GM19035 (cell line): Measurements from ENCODE around the gene CARHSP1.
"Not testable (repeated sequence)": the region's sequence is repeated elsewhere in the genome, so short reads cannot be mapped to it uniquely, and the experiment has no call there.

Experiments used
- ATAC-seq: cut with Tn5 transposase; IDR thresholded peaks from one replicate; pipeline ENCODE4 v1.9.1; 2021; ENCODE audit not compliant: unreplicated experiment

The CARHSP1 gene

GRCh38 chr16:8893976-8894690 lies 25.3 kb upstream of the CARHSP1 start:
- no peak for ATAC-seq

- ATAC-seq = no peak
Measured at GRCh38 chr16:8893426-8893825, 24.6 kb upstream of the CARHSP1 start.

DNA sequence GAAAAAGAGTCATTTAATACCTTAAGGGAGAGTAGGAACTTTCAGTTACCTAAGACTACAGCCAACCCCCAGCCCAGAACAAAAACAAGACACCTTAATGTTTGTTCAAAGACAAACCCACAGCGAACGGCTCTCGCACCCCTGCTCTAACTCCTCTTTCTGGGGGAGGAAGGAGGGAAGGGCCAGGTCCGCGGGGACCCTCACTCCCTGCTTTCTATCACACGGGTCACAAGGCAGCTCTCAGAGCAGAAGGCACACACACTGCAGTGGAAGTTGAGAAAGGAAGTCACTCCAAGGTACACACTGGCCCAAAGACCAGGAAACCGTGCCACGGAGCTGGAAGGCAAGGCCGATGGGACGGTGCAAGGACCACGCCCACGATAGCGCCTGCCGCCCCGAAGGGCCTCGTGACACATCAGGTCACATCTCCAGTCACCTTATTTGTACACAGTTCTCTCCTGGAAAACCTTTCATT lies 23.3 kb upstream of the CARHSP1 start:
- ATAC-seq = peak; percentile 27

DNA sequence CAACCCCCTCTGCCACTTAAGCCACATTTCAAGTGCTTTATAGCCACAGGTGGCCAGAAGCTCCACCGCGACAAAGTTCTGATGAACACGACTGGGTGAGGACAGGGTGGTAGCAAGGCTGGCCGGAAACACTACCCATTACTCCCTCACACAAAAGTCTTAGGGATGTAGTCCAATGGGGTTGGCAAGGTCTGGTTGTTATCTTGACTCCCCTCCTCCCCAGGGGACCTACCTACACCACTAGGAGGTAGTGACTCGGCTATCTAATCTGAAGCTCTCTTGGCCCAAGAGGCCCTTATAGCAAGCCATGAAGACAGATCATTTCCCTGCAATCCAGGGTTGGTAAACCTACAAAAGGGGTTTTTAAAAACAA lies 21.7 kb upstream of the CARHSP1 start:
- ATAC-seq = no peak

DNA sequence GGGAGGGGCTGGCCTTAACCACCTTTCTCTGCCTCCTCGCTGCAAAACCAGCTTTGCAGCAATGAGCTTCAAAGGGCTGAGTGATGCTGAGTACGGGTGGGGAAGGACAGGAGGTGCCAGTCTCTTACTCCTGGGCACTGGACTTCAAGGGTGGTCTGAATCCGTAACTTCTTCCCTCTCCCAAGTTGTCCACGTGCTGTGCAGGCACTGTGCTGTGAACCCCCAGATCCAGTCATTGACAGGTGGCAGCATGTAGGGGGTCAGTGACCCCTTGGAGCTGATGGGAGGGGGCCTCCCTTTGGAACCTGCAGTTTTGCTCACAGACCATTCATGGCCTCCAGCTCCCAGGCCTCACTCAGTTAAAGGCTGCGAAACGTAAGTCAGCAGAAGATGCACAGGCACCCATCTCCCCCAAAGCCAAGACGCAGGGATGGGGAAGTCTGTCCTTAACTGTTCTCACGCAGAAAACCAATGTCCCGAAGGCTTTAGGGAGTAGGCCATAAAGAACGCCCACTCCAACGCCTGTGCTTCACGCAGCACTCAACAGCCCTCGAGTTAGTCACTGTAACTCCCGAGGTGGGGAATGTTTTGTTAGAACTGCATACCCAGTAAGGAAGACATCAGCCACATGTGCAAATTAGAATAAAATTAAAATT lies 21.2 kb upstream of the CARHSP1 start:
- no peak for ATAC-seq

- no peak for ATAC-seq
Measured at GRCh38 chr16:8888951-8889892, 20.4 kb upstream of the CARHSP1 start.

GRCh38 chr16:8887952-8888560 lies 19.2 kb upstream of the CARHSP1 start:
- ATAC-seq = no peak

DNA sequence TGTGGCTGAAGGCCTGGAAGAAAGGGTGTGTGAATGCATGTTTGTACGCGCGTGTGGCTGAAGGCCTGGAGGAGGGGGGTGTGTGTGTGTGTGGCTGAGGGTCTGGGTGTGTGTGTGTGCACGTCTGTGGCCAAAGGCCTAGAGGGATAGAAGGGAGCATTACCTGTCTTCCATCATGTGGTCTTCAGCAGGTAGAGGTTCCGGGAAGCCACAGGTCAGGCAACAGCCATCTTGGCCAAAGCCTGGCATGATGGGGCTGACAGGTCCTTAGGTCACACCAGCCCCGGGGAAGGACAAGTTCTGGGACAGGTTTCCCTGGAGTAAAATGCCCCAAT lies 18.6 kb upstream of the CARHSP1 start:
- ATAC-seq = no peak

GRCh38 chr16:8886593-8887430 lies 18.0 kb upstream of the CARHSP1 start:
- no peak for ATAC-seq

DNA sequence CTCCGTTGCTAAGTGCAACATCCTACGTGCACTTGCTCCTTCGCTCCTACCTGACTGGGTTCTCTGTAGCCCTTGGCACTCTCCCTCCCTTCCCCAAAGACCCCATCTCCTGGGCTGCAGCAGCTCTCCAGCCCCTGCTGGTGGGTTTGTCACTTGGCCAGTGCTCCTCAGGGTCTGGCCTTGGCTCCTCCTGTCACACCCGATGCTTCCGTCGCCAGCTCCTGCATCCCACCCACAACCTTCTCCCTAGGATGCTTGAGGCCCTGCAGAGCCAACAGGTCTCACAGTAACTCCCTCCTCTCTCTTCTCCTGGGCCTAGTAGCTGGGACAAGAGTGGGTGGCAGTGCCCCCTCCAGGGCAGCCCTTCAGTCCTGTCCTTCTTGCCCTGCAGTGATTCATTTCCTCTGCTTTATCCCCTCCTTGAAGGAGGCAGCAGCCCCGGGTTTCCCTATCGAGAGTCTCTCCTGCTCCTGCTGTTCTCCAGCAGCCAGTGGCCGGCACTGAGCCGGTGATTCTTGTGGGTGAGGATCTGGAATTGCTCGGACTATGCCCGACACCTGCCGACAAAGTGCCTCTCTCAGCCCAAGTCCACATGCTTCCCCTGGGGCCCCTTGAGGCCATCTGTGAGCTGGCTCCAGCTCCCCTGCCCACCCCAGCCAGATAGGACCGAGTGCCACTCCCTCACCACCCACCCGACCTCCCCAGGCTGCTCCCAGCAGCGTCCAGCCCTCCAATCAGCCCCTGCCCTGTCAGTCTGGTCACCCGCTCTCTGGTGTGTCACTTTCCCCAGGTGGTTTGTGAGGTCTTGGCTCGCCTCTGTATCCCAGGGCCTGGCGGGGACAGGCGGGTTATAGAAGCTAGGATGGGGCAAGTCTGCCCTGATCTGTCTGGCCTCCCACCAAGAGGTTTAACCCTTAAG lies 17.1 kb upstream of the CARHSP1 start:
- ATAC-seq = no peak

GRCh38 chr16:8882725-8883377 lies 14.0 kb upstream of the CARHSP1 start:
- ATAC-seq = no peak

DNA sequence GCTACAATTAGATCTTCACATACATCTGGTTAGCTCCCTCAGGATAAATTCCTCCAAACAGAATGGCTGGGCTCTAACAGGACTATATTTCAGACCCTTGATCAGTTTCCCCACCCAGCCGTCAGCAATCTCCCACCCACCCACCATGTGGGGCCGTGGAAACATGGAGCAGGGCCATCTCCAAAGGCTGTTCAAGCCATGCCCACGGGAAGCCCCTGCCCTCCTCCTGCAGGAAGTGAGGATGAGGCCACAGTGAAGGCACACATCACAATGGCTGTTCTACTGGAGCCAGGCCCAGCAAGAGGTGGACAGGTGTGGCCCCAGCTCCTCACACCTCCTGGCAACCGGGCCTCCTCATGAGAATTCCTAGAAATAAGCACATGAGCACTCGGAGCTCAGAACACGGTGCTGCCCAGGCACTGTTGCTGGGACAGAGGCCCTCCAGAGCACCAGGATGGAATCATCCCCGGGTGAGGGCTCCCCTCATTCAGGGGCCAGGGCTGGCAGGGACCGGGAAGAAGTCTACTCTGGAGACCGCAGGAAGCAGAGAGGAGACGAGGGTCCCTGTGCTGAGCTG lies 13.3 kb upstream of the CARHSP1 start, which contains the start of gene LITAFD:
Gene LITAFD (plus strand): TSS at position 311 of the 577 bp plus-strand sequence. CDS start 2,005 bp downstream, outside the sequence.
- no peak for ATAC-seq

- no peak for ATAC-seq
Measured at GRCh38 chr16:8880839-8881510, 12.2 kb upstream of the CARHSP1 start.

- ATAC-seq = no peak
Measured at GRCh38 chr16:8878523-8878911, 9.7 kb upstream of the CARHSP1 start.

DNA sequence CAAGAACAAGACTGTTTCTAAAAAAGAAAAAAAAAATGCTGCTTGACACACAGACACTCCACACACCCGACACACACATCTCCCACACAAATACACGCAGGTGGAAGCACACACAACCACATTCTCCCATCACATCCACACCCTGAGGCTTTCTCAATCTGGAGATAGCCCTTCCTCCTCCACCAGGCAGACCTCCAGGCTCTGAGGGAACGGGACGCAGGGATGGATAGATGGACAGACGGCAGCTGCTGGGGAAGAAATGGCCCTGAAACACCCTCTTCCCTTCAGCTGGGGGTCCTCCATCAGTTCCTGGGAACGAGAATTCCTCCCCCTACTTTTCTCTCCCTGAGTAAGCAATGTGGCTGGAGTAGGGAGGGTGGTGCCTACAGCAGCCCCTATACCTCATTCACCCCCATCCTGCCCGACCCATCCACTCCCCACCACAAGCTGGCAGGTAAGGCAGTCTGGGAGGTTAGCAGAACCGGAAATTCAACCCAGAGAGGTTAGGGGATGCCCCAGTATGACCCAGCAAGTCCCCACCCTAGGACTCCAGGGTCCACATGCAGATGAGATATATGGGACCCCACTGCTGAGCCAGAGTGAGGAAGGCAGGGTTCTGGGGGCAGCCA lies 9.2 kb upstream of the CARHSP1 start:
- ATAC-seq = no peak

DNA sequence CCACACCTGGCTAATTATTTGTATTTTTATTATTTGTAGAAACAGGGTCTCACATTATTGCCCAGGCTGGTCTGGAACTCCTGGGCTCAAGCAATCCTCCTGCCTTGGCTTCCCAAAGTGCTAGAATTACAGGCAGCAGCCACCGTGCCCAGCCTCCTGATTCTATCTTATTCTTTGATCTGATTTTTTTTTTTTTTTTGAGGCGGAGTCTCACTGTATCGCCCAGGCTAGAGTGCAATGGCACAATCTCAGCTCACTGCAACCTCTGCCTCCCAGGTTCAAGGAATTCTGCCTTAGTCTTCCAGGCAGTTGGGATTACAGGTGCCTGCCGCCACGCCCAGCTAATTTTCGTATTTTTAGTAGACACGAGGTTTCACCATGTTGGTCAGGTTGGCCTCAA lies 6.5 kb upstream of the CARHSP1 start:
- not testable (repeated sequence) for ATAC-seq

DNA sequence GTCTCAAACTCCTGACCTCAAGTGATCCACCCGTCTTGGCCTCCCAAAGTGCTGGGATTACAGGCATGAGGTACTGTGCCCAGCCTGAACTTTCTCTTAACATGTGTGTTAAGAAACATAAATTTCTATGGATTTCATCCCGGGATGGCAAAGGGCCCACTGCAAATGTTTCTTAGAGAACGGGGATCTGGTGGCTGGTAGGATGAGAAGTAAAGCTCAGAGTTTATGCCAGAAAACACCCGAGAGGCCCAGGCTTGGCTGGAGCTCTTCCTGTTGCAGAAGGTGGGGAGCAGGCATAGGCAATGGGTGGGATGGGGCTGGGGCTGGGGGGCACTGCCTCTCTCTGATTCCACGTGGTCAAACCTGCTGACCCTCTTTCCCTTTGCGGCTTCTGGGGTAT lies 5.6 kb upstream of the CARHSP1 start:
- ATAC-seq = no peak
